HCT116 (cell line): ENCODE results near the gene AHSP. TPM values are rescaled to one million over a fixed set of nuclear protein-coding genes. Genes with fewer than 3 reads are reported as not detected.

Experiments
- ATAC-seq: fragments of 200-7000 bp; cut with Tn5 transposase; 2 replicates; pipeline ENCODE4 v1.9.1; 2020; ENCODE audit warnings: mild to moderate bottlenecking, moderate library complexity
- BruUV-seq: library from RNA; stranded (reverse); fragments of 400-500 nt; replicated peaks from 2 replicates; lab custom pipeline; 2021; lab: Mats Ljungman, UMichigan
- CTCF ChIA-PET: fragments of 300-600 bp; sonication (Branson Sonifier 250); formaldehyde crosslinking; loops from one replicate; lab custom pipeline; 2021; ENCODE audit warnings: antibody characterized with exemption; lab: Charles Lee
- POLR2A ChIA-PET: fragments of 300-600, 350-600 bp; sonication (Branson Sonifier 250); formaldehyde crosslinking; loops from one replicate; lab custom pipeline; 2021; ENCODE audit warnings: antibody characterized with exemption; lab: Charles Lee
- RAD21 ChIA-PET, 2 experiments: fragments of 300-600 bp; sonication (Branson Sonifier 250); formaldehyde crosslinking; loops; one replicate each; lab custom pipeline; 2023; ENCODE audit warnings: low total read pairs in 2 of 2; ENCODE audit not compliant: uncharacterized antibody in 2 of 2, unreplicated experiment in 2 of 2, low non-redundant PET in 1 of 2; lab: Charles Lee
- DNase-seq: peaks from one replicate; pipeline ENCODE4 v3.0.0-alpha.2; 2010; ENCODE audit warnings: low read depth, low spot score
- H2AFZ ChIP-seq: fragments of 200-600 bp; shearing (Covaris generic), sonication (generic); 2 replicates; pipeline ENCODE4 v1.6.1; 2017; ENCODE audit warnings: low read depth, mixed run types, mixed read lengths, antibody characterized with exemption, low read length; ENCODE audit not compliant: poor library complexity, severe bottlenecking
- H3K27ac ChIP-seq: 2 replicates; pipeline ENCODE4 v1.5.1; 2012; ENCODE audit warnings: low read depth, low read length
- H3K27me3 ChIP-seq: fragments of 200-600 bp; sonication (generic); 2 replicates; pipeline ENCODE4 v1.6.1; 2016; ENCODE audit warnings: mixed run types, low read length, mixed read lengths; ENCODE audit not compliant: insufficient read depth
- H3K36me3 ChIP-seq, 2 experiments: fragments of 200-500 bp in 1 of 2; fragments of 200-600 bp in 1 of 2; sonication (Bioruptor generic) in 1 of 2; sonication (generic) in 1 of 2; 2 replicates each; pipeline versions ENCODE4 v1.5.1 to v1.6.1; 2014 to 2016; ENCODE audit warnings: low read length in 2 of 2, inconsistent platforms in 1 of 2, mixed read lengths in 1 of 2, mixed run types in 1 of 2; ENCODE audit not compliant: insufficient read depth in 2 of 2, control insufficient read depth in 1 of 2
- H3K4me1 ChIP-seq, 2 experiments: fragments of 200-600 bp in 1 of 2; sonication (generic) in 1 of 2; 2 replicates each; pipeline versions ENCODE4 v1.5.1 to v1.6.1; 2012 to 2017; ENCODE audit warnings: low read length in 2 of 2, inconsistent platforms in 1 of 2, mild to moderate bottlenecking in 1 of 2, mixed read lengths in 1 of 2, mixed run types in 1 of 2, moderate library complexity in 1 of 2; ENCODE audit not compliant: insufficient read depth in 2 of 2, control insufficient read depth in 1 of 2
- H3K4me2 ChIP-seq: fragments of 200-600 bp; sonication (generic); 2 replicates; pipeline ENCODE4 v1.6.1; 2017; ENCODE audit warnings: mixed run types, low read length, mixed read lengths
- H3K4me3 ChIP-seq, 2 experiments: fragments of 200-600 bp in 1 of 2; sonication (generic) in 1 of 2; replicated peaks in 1 of 2; 2 replicates each; pipeline ENCODE4 v1.5.1; 2011 to 2016; ENCODE audit warnings: low read length in 2 of 2, control low read depth in 1 of 2, low read depth in 1 of 2, mild to moderate bottlenecking in 1 of 2, mixed read lengths in 1 of 2, mixed run types in 1 of 2
- H3K79me2 ChIP-seq: fragments of 200-600 bp; sonication (generic); 2 replicates; pipeline ENCODE4 v1.6.1; 2017; ENCODE audit warnings: mild to moderate bottlenecking, mixed run types, low read length, moderate library complexity, mixed read lengths; ENCODE audit not compliant: insufficient read depth
- H3K9ac ChIP-seq: fragments of 200-600 bp; sonication (generic); 2 replicates; pipeline ENCODE4 v1.6.1; 2016; ENCODE audit warnings: low read length, mixed read lengths
- H3K9me2 ChIP-seq: fragments of 200-600 bp; sonication (generic), shearing (Covaris generic); 2 replicates; pipeline ENCODE4 v1.6.1; 2017; ENCODE audit warnings: mixed run types, mild to moderate bottlenecking, moderate library complexity; ENCODE audit not compliant: insufficient read depth
- H3K9me3 ChIP-seq, 2 experiments: fragments of 200-500 bp in 1 of 2; fragments of 200-600 bp in 1 of 2; sonication (Bioruptor generic) in 1 of 2; sonication (generic) in 1 of 2; 2 replicates each; pipeline ENCODE4 v1.6.1; 2014 to 2017; ENCODE audit warnings: low read length in 2 of 2, mixed read lengths in 2 of 2, inconsistent platforms in 1 of 2, low read depth in 1 of 2, mild to moderate bottlenecking in 1 of 2, mixed run types in 1 of 2, moderate library complexity in 1 of 2; ENCODE audit not compliant: control insufficient read depth in 1 of 2, insufficient read depth in 1 of 2
- H4K20me1 ChIP-seq: fragments of 200-600 bp; sonication (generic), shearing (Covaris generic); 2 replicates; pipeline ENCODE4 v1.6.1; 2017; ENCODE audit warnings: mixed run types, mild to moderate bottlenecking, moderate library complexity; ENCODE audit not compliant: insufficient read depth
- CBX3 ChIP-seq: IDR thresholded peaks from 2 replicates; pipeline ENCODE4 v1.6.1; 2012; ENCODE audit warnings: low read depth
- CEBPB ChIP-seq: IDR thresholded peaks from 2 replicates; pipeline ENCODE4 v1.6.1; 2012; ENCODE audit warnings: low read depth
- CTCF ChIP-seq, 3 experiments: fragments of 200-600 bp in 1 of 3; sonication (generic) in 1 of 3; IDR thresholded peaks in 2 of 3; conservative IDR thresholded peaks in 1 of 3; 2 replicates each; pipeline ENCODE4 v1.5.1; 2012 to 2017; ENCODE audit warnings: low read depth in 2 of 3, low read length in 2 of 3, antibody characterized with exemption in 1 of 3, borderline replicate concordance in 1 of 3, control low read depth in 1 of 3, mild to moderate bottlenecking in 1 of 3, mixed read lengths in 1 of 3, mixed run types in 1 of 3, moderate library complexity in 1 of 3; ENCODE audit not compliant: insufficient read depth in 1 of 3
- EGR1 ChIP-seq: IDR thresholded peaks from 2 replicates; pipeline ENCODE4 v1.6.1; 2012; ENCODE audit warnings: low read depth
- ELF1 ChIP-seq: IDR thresholded peaks from 2 replicates; pipeline ENCODE4 v1.6.1; 2012; ENCODE audit warnings: low read depth, borderline replicate concordance
- EZH2 ChIP-seq: fragments of 200-600 bp; sonication (generic); IDR thresholded peaks from 2 replicates; pipeline ENCODE4 v1.6.1; 2017; ENCODE audit warnings: antibody characterized with exemption, mixed run types
- EZH2phosphoT487 ChIP-seq: fragments of 200-600 bp; IDR thresholded peaks from 2 replicates; pipeline ENCODE4 v1.6.1; 2018; ENCODE audit warnings: antibody characterized with exemption, borderline replicate concordance
- FOSL1 ChIP-seq: IDR thresholded peaks from 2 replicates; pipeline ENCODE4 v1.6.1; 2012; ENCODE audit warnings: low read depth
- JUND ChIP-seq: IDR thresholded peaks from 2 replicates; pipeline ENCODE4 v1.6.1; 2012
- POLR2A ChIP-seq: IDR thresholded peaks from 2 replicates; pipeline ENCODE4 v1.7.0; 2011; ENCODE audit warnings: borderline replicate concordance; ENCODE audit not compliant: insufficient read depth, insufficient read length; ENCODE audit errors: extremely low read depth
- POLR2AphosphoS5 ChIP-seq: IDR thresholded peaks from 2 replicates; pipeline ENCODE4 v1.6.1; 2011; ENCODE audit warnings: mild to moderate bottlenecking, low read depth, low read length, moderate library complexity
- RAD21 ChIP-seq: IDR thresholded peaks from 2 replicates; pipeline ENCODE4 v1.6.1; 2012; ENCODE audit warnings: low read depth, mild to moderate bottlenecking
- SIN3A ChIP-seq: IDR thresholded peaks from 2 replicates; pipeline ENCODE4 v1.6.1; 2012; ENCODE audit warnings: low read depth
- SRF ChIP-seq: IDR thresholded peaks from 2 replicates; pipeline ENCODE4 v1.6.1; 2012; ENCODE audit warnings: low read depth
- YY1 ChIP-seq: IDR thresholded peaks from 2 replicates; pipeline ENCODE4 v1.6.1; 2011; ENCODE audit warnings: low read length, low read depth, moderate library complexity, mild to moderate bottlenecking; ENCODE audit not compliant: insufficient replicate concordance; ENCODE audit errors: extremely low read depth
- ZFX ChIP-seq: fragments of 450-650 bp; IDR thresholded peaks from 2 replicates; pipeline ENCODE4 v1.6.1; 2017
- ZNF274 ChIP-seq: fragments of 200-500 bp; sonication (Bioruptor generic); IDR thresholded peaks from 2 replicates; pipeline ENCODE4 v1.6.1; 2014; ENCODE audit warnings: mild to moderate bottlenecking, low read depth, low read length, inconsistent platforms
- intact Hi-C: fragments of 100-400 bp; cut with micrococcal nuclease; formaldehyde crosslinking; loops from 2 replicates; pipeline ENCODE4 v1.10.0; 2022
- total RNA-seq: library from RNA; stranded (reverse); gene quantifications from one replicate; pipeline ENCODE4 v1.2.1, GENCODE V29; 2021; ENCODE audit not compliant: unreplicated experiment
- TF ChIP-seq, protein P1 (sequence below): IDR thresholded peaks from 2 replicates; pipeline ENCODE4 v1.6.1; 2012; ENCODE audit warnings: low read depth
- TF ChIP-seq, protein P2 (sequence below): IDR thresholded peaks from 2 replicates; pipeline ENCODE4 v1.6.1; 2012
- TF ChIP-seq, protein P3 (sequence below): IDR thresholded peaks from 2 replicates; pipeline ENCODE4 v1.6.1; 2012

Gene AHSP
- total RNA-seq, 1 experiment from 2014 or later: not detected

DNA sequence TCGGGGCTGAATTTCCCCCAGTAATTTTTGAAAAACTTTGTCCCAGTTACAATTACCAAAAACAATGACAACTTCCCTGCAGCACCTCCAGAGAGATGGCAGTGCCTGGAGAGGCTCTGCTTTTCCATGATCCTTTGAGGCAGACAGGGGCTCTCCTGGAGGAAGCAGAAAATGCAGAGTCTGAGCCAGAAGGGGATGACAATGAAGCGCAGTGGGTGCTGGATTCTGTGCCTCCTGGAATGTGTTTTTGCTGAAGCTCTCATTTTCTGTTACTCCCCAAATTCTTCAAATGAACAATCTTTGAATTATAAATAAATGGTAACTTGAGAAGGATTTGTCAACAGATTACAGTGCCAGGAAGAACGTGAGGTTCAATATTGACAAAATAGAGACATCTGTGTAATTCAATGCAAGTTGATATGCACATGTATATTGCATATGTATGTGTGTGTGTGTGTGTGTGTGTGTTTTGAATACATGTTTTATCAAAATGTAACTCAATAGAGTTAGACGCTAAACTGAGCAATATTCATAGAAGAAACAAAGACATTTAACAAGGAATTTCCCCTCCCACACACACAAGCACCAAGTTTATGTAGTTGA is 9.8 kb upstream of the AHSP start:
- no peaks in the 10 kb centered on the region for H3K36me3 ChIP-seq
- H3K79me2 ChIP-seq: no peaks in the 10 kb centered on the region
- BruUV-seq: no TSS peak
- ChIA-PET CTCF (no interaction called here), RAD21 (no interaction called here)
- intact Hi-C loops: no loop called here
- H3K27ac ChIP-seq: no peak overlapping the region
- H3K9ac ChIP-seq: no peak overlapping the region
- DNase-seq: no peak
- H2AFZ ChIP-seq: no peak overlapping the region
- H3K4me1 ChIP-seq: no peaks in the 10 kb centered on the region
- no peaks in the 10 kb centered on the region for H3K27me3 ChIP-seq
- no peaks in the 10 kb centered on the region for H3K9me2 ChIP-seq
- H4K20me1 ChIP-seq: no peaks in the 10 kb centered on the region
- H3K9me3 ChIP-seq: no peaks in the 10 kb centered on the region; a peak in 1 of 4 replicates
- TF ChIP-seq EZH2 (no peak), EZH2phosphoT487 (no peak), POLR2A (no peak), YY1 (no peak), SIN3A (no peak), ELF1 (no peak), CTCF (IDR thresholded peaks at IDR 0.05 in 2 of 3, conservative IDR thresholded peaks at IDR 0.05 in 1 of 3; ENCODE audit: borderline replicate concordance in 1 of 3, insufficient read depth in 1 of 3, low read depth in 2 of 3, low read length in 2 of 3) (no peak), ZNF274 (no peak), RAD21 (no peak), EGR1 (no peak), POLR2AphosphoS5 (no peak), FOSL1 (no peak), ZFX (no peak), CEBPB (no peak), CBX3 (no peak), JUND (no peak), SRF (no peak)
- TF ChIP-seq, protein P1, sequence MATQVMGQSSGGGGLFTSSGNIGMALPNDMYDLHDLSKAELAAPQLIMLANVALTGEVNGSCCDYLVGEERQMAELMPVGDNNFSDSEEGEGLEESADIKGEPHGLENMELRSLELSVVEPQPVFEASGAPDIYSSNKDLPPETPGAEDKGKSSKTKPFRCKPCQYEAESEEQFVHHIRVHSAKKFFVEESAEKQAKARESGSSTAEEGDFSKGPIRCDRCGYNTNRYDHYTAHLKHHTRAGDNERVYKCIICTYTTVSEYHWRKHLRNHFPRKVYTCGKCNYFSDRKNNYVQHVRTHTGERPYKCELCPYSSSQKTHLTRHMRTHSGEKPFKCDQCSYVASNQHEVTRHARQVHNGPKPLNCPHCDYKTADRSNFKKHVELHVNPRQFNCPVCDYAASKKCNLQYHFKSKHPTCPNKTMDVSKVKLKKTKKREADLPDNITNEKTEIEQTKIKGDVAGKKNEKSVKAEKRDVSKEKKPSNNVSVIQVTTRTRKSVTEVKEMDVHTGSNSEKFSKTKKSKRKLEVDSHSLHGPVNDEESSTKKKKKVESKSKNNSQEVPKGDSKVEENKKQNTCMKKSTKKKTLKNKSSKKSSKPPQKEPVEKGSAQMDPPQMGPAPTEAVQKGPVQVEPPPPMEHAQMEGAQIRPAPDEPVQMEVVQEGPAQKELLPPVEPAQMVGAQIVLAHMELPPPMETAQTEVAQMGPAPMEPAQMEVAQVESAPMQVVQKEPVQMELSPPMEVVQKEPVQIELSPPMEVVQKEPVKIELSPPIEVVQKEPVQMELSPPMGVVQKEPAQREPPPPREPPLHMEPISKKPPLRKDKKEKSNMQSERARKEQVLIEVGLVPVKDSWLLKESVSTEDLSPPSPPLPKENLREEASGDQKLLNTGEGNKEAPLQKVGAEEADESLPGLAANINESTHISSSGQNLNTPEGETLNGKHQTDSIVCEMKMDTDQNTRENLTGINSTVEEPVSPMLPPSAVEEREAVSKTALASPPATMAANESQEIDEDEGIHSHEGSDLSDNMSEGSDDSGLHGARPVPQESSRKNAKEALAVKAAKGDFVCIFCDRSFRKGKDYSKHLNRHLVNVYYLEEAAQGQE: no peak
- TF ChIP-seq, protein P2, sequence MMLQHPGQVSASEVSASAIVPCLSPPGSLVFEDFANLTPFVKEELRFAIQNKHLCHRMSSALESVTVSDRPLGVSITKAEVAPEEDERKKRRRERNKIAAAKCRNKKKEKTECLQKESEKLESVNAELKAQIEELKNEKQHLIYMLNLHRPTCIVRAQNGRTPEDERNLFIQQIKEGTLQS: no peak
- TF ChIP-seq, protein P3, sequence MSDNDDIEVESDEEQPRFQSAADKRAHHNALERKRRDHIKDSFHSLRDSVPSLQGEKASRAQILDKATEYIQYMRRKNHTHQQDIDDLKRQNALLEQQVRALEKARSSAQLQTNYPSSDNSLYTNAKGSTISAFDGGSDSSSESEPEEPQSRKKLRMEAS: no peak
- TF ChIP-seq, all 23 proteins: peak for 0
- H3K4me3 ChIP-seq: no peak overlapping the region
- POLR2A ChIA-PET: no interaction called here
- ATAC-seq: no peak
- H3K4me2 ChIP-seq: no peak overlapping the region
